ENCODE data around the gene GPC5. TPM values are rescaled to one million over a fixed set of nuclear protein-coding genes. Genes with fewer than 3 reads are reported as not detected.

GPC5 gene
- total RNA-seq, 4 donors from 2014 or later = not detected

- intact Hi-C loops (cut with DNase I; ENCODE audit: low total_unique reads) (no loop called here), in situ Hi-C loops (cut with MboI; ENCODE audit: low sequenced_read_pairs in 4 of 4) (no loop called here)
- no peaks in the 10 kb centered on the region for H3K27me3 ChIP-seq
- TF ChIP-seq POLR2A (IDR thresholded peaks at IDR 0.05) (no peak), CTCF (IDR thresholded peaks at IDR 0.05 in 4 of 5, conservative IDR thresholded peaks at IDR 0.05 in 1 of 5) (no peak)
- H3K36me3 ChIP-seq = no peaks in the 10 kb centered on the region
- no peak overlapping the region for H3K4me3 ChIP-seq
- H3K27ac ChIP-seq = no peak overlapping the region
- H3K9me3 ChIP-seq = no peaks in the 10 kb centered on the region
- DNase-seq (no peak), ATAC-seq (no peak)
- H3K4me1 ChIP-seq = no peaks in the 10 kb centered on the region
These were observed 1422.9 kb downstream of the GPC5 start for GRCh38 chr13:92821324-92821723.

- Histone ChIP-seq H3K4me3 (no peak overlapping the region), H3K36me3 (no peaks in the 10 kb centered on the region), H3K27ac (no peak overlapping the region), H3K27me3 (no peaks in the 10 kb centered on the region), H3K9me3 (no peaks in the 10 kb centered on the region), H3K4me1 (no peaks in the 10 kb centered on the region)
- ATAC-seq (no peak), DNase-seq (no peak)
- in situ Hi-C loops (cut with MboI; ENCODE audit: low sequenced_read_pairs in 4 of 4) = no loop called here
- intact Hi-C loops (cut with DNase I; ENCODE audit: low total_unique reads) = no loop called here
- TF ChIP-seq POLR2A (IDR thresholded peaks at IDR 0.05) (no peak), CTCF (IDR thresholded peaks at IDR 0.05 in 4 of 5, conservative IDR thresholded peaks at IDR 0.05 in 1 of 5) (no peak)
These were observed 1424.6 kb downstream of the GPC5 start for GRCh38 chr13:92823059-92823458.

GRCh38 chr13:92825938-92826596, 1427.6 kb downstream of the GPC5 start:
- no peaks in the 10 kb centered on the region for H3K27me3 ChIP-seq
- TF ChIP-seq POLR2A (IDR thresholded peaks at IDR 0.05) (no peak), CTCF (IDR thresholded peaks at IDR 0.05 in 4 of 5, conservative IDR thresholded peaks at IDR 0.05 in 1 of 5) (no peak)
- DNase-seq = no peak
- in situ Hi-C loops (cut with MboI; ENCODE audit: low sequenced_read_pairs in 4 of 4) = no loop called here
- no peaks in the 10 kb centered on the region for H3K9me3 ChIP-seq
- H3K4me1 ChIP-seq = no peaks in the 10 kb centered on the region
- no peak for ATAC-seq
- H3K36me3 ChIP-seq = no peaks in the 10 kb centered on the region
- no peak overlapping the region for H3K27ac ChIP-seq
- no peak overlapping the region for H3K4me3 ChIP-seq
- intact Hi-C loops (cut with DNase I; ENCODE audit: low total_unique reads) = no loop called here

- no peak for TF ChIP-seq POLR2A (IDR thresholded peaks at IDR 0.05)
- no peak for TF ChIP-seq CTCF (IDR thresholded peaks at IDR 0.05 in 4 of 5, conservative IDR thresholded peaks at IDR 0.05 in 1 of 5)
- Histone ChIP-seq H3K4me1 (no peaks in the 10 kb centered on the region), H3K4me3 (no peak overlapping the region), H3K9me3 (no peaks in the 10 kb centered on the region), H3K27me3 (no peaks in the 10 kb centered on the region), H3K27ac (no peak overlapping the region), H3K36me3 (no peaks in the 10 kb centered on the region)
- ATAC-seq (no peak), DNase-seq (no peak)
- intact Hi-C loops (cut with DNase I; ENCODE audit: low total_unique reads) = no loop called here
- in situ Hi-C loops (cut with MboI; ENCODE audit: low sequenced_read_pairs in 4 of 4) = no loop called here
These were observed 1429.1 kb downstream of the GPC5 start for GRCh38 chr13:92827503-92827902.

GRCh38 chr13:92829930-92830329, 1431.5 kb downstream of the GPC5 start:
- TF ChIP-seq CTCF (IDR thresholded peaks at IDR 0.05 in 4 of 5, conservative IDR thresholded peaks at IDR 0.05 in 1 of 5) (no peak), POLR2A (IDR thresholded peaks at IDR 0.05) (no peak)

More at GRCh38 chr13:92829930-92830329, 1431.5 kb downstream of the GPC5 start:
- intact Hi-C loops (cut with DNase I; ENCODE audit: low total_unique reads) = no loop called here
- Histone ChIP-seq H3K27ac (no peak overlapping the region), H3K36me3 (no peaks in the 10 kb centered on the region), H3K27me3 (no peaks in the 10 kb centered on the region), H3K4me1 (no peaks in the 10 kb centered on the region), H3K9me3 (no peaks in the 10 kb centered on the region), H3K4me3 (no peak overlapping the region)
- ATAC-seq (no peak), DNase-seq (no peak)
- in situ Hi-C loops (cut with MboI; ENCODE audit: low sequenced_read_pairs in 4 of 4) = no loop called here

Data from gastrocnemius medialis (tissue), 4 donors.